Activated gamma-delta T cell treated with anti-CD3 and anti-CD28 coated beads, Interleukin-2, amount 50 U/mL, for 16 hours (primary cell): Measurements from ENCODE around the gene RINL.

Source experiments
- DNase-seq: peaks from one replicate; pipeline ENCODE4 v3.0.0-alpha.2; 2020; ENCODE audit warnings: low read depth

RINL gene

GRCh38 chr19:38849147-38849859 lies 28.8 kb downstream of the RINL start:
- DNase-seq, result peak; percentile 98

DNA sequence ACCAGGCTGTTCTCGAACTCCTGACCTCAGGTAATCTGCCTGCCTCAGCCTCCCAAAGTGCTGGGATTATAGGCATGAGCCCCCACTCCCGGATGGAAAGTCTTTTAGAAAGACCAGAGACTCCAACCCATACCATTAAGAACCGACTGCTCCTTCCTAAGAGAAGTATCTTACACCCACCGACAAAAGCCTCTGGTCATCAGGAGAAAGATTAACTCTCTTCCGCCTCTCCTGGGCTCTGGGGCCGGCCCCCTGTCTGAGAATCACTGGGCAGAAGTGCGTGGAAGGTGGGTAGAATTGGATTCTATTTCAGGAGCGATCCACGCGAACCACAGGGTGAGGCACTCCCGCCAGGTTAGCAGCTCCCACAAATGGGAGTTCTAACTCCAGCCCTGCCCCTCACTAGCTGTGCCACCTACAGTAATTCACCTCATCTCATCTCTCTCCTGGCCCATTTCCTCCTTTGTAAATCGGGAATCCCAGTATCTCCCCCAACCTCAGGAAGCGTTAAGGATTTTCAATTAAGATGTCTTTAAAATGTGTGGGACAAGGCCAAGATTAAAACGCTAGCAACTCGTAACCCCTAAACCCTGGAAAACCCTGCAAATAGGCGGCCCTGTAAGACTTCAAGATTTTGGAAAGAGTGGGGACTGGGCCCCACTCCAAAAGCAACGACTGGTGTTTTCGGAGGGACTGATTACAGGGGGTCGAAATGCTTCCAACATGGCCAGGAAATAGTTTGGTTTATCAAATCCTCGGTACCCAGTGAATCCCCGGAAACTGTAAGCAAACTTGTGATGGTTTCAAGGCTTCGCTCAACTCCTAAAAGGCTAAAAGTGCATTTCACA lies 29.6 kb downstream of the RINL start:
- no peak for DNase-seq

DNA sequence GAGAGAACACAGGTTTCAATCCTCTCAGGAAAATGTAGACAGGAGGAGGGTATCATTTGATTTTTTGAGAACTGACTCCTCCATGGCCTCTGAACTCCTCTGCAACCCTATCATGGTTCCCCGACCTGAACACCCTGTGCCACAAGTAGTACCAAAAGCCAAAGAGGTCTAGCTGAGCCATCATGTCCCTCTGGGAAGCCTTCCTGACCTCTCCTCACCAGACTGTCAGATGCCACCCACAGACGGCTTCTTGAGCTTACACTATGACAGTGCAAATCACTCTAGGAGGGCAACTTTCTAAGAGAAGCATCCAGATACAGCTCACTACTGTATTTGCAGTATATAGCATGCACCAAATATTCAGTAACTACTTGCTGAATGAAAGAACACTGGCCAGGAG lies 32.0 kb downstream of the RINL start:
- DNase-seq, result no peak

- DNase-seq, result no peak
Measured at GRCh38 chr19:38845374-38846024, 32.6 kb downstream of the RINL start.

DNA sequence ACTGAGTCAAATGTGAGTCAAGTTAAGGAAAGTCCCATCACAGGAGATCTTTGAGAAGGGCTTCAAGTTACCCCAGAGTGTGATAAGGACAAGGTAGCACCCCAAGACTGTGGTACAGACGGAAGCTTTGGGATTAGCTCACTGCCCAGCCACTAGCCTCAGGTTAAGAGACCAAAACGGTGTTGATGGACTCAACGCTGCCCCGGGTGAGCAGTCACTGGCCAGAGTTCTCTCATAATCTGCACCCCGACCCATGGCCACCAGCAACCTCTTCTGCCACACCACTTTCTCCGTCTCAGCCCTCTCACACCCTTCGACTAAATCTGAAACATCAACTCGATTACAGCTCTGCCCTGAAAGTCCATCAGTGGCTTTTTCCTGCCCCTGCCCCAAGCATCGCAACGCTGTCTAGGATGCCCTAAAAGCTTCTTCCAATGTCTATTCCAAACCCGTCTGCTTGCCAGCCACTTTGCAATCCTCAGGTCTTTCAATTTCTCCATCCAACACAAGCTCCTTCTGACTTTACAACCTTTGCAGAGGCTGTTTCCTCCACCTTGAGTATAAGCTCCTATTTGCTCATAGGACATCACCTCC lies 33.9 kb downstream of the RINL start:
- DNase-seq, result no peak

DNA sequence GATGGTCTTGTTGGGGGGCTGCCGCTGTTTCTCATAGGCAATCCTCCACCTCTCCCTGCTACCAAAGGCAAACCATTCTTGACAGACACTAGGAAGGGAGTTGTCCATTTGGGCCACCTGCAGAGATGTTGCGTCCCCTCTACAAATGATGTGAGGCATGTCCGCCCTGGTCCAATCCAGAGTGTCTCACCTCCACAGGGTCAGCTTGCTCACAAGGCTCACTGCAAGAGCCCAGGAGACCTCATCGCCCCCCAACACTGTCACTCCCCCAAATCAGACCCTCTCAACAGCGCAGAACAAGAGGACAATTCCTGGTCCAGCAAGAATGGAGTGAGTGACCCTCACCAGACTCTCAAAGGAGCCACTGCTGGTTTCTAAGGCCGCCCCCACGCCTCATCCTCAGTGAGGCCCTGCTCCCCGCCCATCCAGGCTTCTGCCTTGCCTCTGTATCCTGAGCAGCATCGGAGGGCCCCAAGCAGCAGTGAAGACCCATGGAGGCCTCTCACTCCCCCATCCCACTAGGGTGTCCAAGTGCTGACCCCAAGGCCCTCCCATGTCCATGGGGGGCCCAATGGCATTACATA lies 34.8 kb downstream of the RINL start:
- no peak for DNase-seq

DNA sequence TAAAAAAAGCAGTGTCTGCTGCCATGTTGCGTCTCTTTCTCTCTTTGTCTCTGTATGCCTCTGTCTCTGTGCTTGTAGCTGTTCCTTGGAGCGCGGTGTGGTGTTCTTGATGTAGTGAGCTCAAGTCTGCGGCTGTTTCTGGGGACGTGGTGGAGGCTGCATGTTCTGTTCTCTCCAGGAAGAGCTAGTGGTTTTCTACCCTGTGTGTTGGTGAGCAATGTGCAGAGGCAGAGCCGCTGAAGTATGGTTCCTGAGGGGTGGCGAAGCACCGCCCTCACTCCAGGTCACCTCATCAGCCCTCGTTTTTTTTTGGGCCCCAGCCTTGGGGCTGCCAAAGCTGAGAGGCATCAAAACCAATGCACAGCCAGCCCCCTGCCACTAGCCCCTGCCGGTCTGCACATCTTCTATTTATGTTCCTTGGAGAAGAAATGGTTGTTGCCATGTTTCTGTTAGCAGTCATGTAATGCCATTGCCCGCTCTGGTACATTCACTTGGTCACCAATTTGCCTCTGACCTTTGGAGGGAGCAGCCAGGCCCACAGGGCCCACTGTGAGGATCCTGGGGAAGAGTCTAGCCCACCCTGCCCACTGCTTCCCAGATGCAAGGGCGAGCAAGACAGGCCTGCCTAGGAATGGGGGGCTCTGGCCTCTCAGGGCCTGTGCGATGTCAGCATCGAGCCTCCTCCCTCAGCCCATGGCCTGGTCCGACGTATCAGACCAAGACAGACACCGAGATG lies 35.5 kb downstream of the RINL start:
- DNase-seq, result peak; percentile 51

DNA sequence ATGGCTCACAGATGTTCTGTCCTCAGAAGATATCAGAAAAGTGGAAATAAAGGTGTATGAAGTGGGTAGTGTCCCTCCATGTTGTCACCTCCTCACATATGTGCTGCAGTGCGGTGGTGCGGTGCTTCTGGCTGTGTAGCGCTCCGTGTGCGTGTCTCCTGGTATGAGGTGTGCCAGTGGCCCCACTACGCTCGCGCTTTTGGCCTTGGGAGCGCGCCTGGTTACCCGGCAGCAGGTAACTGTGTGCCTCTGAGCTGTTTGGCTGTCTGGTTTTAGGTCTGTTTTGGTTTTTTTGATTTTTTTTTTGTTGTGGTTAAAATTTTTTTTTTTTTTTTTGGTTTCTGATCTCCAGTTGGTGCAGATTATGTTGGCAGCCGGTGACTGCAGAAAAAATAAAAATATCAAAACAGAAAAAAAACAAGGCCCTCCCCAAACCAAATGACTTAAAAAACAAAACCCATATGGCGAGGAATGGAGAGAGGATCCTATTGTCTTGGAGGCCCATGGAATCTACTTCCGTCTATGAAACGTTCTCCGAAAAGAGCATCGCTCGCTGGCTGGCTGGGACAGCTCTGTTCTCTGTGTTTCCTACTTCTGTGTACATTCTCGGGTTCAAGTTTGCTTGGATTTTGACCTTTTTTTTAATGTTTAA lies 36.2 kb downstream of the RINL start:
- no peak for DNase-seq

- no peak for DNase-seq
Measured at GRCh38 chr19:38841180-38841766, 36.8 kb downstream of the RINL start.

DNA sequence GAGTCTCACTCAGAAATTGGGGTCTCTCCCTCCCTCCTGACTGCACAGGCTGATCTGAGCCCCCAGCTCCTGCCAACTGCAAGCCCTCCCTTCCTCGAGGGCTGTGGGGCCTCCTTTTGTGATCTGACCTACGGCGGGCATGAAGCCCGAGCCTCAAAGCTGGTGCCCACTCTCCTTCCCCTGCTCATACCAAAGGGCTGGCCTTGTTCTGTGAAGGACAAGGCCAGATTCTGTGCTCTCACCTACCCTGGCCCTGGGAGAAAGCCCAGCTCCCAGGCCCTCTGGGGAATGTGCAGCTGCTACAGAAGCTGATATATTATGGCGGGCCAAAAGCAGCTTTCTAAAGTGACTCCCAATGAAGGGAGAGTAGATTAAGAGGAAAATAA lies 37.5 kb downstream of the RINL start:
- DNase-seq, result no peak

GRCh38 chr19:38839816-38840582 lies 38.1 kb downstream of the RINL start:
- DNase-seq, result no peak

GRCh38 chr19:38838986-38839761 lies 38.9 kb downstream of the RINL start:
- DNase-seq, result no peak

- DNase-seq, result no peak
Measured at GRCh38 chr19:38838208-38838985, 39.7 kb downstream of the RINL start.

- no peak for DNase-seq
Measured at GRCh38 chr19:38837656-38838121, 40.4 kb downstream of the RINL start.

GRCh38 chr19:38836983-38837626 lies 41.0 kb downstream of the RINL start:
- DNase-seq, result no peak

- DNase-seq, result no peak
Measured at GRCh38 chr19:38836159-38836982, 41.7 kb downstream of the RINL start.

DNA sequence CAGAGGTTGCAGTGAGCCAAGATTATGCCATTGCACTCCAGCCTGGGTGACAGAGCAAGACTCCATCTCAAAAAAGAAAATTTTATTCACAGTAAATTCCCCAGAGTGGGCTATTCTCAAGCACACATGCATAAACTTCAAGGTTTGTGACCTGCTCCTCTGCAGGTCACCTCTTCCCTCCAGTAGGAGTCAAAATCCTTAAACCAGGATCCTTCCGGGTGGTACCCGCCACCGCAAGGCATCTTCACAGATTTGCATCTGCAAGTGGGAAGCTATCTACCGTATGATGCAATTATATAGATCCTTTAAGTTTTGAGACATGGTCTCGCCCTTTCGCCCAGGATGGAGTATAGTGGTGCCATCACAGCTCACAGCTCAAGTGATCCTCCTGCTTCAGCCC lies 43.5 kb downstream of the RINL start:
- no peak for DNase-seq
